GM19438 (cell line): ENCODE data around the gene PRUNE2.
"Not testable (repeated sequence)": the region's sequence is repeated elsewhere in the genome, so short reads cannot be mapped to it uniquely, and the experiment has no call there.

ENCODE experiments used
- ATAC-seq: cut with Tn5 transposase; IDR thresholded peaks from one replicate; pipeline ENCODE4 v1.9.1; 2021; ENCODE audit warnings: low read depth; ENCODE audit not compliant: unreplicated experiment

PRUNE2 gene, protein sequence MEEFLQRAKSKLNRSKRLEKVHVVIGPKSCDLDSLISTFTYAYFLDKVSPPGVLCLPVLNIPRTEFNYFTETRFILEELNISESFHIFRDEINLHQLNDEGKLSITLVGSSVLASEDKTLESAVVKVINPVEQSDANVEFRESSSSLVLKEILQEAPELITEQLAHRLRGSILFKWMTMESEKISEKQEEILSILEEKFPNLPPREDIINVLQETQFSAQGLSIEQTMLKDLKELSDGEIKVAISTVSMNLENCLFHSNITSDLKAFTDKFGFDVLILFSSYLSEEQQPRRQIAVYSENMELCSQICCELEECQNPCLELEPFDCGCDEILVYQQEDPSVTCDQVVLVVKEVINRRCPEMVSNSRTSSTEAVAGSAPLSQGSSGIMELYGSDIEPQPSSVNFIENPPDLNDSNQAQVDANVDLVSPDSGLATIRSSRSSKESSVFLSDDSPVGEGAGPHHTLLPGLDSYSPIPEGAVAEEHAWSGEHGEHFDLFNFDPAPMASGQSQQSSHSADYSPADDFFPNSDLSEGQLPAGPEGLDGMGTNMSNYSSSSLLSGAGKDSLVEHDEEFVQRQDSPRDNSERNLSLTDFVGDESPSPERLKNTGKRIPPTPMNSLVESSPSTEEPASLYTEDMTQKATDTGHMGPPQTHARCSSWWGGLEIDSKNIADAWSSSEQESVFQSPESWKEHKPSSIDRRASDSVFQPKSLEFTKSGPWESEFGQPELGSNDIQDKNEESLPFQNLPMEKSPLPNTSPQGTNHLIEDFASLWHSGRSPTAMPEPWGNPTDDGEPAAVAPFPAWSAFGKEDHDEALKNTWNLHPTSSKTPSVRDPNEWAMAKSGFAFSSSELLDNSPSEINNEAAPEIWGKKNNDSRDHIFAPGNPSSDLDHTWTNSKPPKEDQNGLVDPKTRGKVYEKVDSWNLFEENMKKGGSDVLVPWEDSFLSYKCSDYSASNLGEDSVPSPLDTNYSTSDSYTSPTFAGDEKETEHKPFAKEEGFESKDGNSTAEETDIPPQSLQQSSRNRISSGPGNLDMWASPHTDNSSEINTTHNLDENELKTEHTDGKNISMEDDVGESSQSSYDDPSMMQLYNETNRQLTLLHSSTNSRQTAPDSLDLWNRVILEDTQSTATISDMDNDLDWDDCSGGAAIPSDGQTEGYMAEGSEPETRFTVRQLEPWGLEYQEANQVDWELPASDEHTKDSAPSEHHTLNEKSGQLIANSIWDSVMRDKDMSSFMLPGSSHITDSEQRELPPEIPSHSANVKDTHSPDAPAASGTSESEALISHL (N-terminal part only)

DNA sequence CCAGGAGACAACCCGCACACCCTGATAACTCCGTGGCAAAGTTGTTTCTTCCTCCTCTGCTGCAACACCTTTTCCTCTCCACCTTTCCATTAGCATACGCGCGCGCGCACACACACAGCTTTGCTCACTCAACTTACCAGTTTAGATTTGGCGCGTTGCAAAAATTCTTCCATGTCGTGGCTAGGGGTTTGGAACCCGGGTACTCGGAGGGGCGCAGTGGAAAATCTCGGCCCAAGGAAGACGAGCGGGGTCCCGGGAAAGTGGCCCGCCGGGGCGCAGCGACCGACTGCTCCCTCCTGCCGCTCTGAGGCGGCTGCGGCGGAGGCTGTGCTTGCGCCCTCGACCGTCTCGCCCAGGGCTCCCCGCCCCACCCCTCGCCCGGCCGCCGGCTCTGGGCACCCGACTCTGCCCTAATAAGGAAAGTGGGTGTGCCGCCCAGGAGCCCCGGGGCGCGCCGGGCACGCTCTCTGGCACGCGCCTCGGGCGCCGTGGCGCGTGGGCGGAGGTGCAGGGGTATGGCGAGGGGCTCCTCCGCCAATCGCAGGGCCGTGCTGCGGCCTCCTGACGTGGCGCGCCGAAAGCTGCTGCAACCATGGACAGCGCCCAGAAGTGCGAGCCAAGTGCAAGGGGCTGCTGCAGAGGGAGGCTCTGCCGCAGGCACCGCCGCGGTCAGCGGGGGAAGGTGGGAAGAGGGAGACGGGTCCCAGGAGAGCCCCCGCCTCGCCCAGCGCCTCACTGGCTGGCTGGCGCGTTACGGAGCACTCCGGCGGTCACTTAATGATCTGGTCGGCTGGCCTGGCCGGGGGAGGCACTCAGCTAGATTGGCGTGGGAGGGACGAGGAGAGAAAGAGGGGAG lies at the start of gene PRUNE2:
Gene PRUNE2, minus strand, starts transcription at position 324 of the 856 bp plus-strand sequence. Its CDS starts 151 bp downstream, at position 173.
- ATAC-seq, result no peak

DNA sequence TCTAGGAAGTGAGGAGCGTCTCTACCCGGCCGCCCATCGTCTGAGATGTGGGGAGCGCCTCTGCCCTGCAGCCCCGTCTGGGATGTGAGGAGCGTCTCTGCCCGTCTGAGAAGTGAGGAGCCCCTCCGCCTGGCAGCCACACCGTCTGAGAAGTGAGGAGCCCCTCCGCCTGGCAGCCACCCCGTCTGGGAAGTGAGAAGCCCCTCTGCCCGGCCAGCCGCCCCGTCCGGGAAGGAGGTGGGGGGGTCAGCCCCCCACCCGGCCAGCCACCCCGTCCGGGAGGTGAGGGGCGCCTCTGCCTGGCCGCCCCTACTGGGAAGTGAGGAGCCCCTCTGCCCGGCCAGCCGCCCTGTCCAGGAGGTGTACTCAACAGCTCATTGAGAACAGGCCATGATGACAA lies 49.5 kb upstream of the PRUNE2 start:
- ATAC-seq, result not testable (repeated sequence)

DNA sequence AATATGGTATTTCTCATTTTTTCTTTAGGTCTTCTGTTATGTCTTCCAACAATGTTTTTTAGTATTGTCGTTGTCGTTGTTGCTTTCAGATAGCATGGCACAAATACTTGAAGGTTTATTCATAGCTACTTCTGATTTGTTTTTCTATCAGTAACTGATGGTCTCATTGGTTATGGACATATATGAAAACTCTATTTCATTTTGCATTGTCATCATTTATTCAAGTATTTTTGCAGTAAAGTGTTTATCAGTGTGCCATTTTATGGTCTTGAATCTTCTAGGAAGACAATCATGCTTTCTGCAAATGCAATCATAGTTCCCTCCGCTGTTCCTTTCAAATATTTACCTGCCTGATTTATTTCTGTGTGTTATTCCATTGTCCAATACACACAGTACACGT lies 44.0 kb upstream of the PRUNE2 start:
- ATAC-seq, result no peak

DNA sequence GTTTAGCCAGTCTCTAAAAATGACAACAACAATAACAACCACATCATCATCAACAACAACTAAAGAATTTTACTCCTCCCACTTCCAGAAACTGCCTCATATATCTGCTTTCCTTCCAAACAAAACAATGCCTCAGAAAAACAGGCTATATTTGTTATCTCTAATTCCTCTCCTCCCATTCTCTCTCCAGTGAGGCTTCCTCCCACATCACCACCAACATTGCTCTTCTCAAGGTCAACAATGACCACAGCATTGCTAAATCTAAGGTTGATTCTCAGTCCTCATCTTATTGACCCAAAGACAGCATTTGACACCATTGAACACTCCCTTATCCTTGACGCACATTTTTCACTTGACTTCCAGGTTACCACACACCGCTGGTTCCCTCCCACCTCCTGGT lies 38.1 kb upstream of the PRUNE2 start:
- ATAC-seq, result no peak

DNA sequence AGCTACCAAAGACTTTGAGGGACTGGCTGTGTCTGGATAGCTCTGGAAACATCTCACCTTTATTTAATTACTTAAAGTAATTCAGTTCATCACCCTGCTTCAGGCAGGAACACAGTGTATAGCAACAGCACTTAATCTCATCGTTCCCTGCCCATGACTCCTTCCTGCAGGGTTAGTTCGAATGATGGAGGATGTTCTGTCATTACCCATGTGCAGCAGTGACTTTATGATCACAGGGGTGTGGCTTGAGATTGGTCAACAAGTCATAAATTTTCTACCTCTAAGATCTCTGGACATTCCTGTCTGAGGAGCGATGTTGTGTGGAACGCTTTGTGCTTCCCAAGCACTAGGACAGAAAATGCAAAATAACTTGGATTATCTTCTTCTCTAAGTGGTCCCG lies 37.1 kb upstream of the PRUNE2 start:
- no peak for ATAC-seq

DNA sequence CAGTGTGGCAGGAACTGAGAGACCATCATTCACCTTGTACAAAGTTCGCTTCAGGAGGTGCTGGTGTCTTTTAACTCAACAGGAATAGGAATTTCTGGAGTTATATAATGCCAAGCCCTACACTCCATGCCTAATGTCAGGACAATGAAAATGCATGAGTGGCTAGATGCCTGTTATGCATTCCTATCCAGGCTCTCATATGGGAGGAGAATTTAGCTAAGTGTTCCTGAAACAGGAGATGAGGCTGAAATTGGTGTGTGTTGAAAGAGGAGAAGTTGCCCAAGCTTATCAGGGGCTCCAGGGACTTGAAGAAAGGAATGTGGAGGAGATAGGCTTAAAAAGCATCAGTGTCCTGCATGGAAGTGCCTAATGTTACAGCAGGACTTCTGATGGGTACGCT lies 26.8 kb upstream of the PRUNE2 start:
- no peak for ATAC-seq

DNA sequence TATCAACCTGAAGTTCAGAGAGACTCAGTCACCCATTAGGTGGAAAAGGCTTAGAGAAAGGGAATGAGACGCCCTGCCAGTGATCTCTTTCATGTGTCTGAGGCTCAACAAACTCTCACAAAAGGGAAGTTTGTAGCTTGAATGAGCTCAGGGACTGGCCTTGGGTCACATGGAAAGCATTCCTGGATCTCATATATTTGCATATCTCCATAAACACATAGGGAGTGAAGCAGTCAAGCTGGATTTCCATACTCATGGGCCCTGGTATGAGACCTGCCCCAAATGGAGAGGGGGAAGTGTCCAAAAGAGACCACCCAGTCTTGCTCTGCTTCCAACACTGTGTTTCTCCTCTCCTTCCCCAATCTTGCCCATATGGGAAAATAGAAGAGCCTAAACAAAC lies 26.4 kb upstream of the PRUNE2 start:
- no peak for ATAC-seq

DNA sequence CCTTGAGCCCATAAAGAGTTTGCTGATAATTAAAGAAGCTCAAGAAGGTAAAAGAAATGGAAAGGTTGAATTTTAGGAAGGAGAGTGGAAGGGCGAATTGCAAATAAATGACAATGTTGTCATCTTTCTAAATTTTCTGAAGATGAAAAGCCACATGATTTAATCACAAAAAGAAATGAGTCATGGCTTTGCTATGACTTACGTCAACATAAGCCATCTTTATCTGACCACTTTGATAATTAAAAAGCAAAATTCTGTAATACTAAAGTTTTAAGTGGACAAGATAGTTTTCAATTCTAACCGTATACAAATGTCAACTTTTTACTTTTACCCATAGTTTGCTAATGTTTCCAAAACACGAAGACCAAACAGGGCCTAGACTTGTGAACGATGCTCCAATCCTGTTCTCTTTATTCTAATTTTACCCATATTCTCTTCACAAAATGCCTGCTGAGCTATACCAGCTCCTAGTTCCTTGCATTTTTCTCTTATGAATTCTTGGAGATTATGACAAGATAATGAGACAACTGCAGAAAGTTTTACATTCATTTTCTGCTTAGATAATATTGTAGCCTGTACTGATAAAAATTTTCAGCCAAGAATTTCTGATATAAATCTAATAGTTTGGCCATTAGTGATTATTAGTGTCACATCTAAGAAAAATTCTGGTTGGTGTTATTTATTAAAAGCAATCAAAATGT lies 21.8 kb upstream of the PRUNE2 start:
- ATAC-seq, result no peak

DNA sequence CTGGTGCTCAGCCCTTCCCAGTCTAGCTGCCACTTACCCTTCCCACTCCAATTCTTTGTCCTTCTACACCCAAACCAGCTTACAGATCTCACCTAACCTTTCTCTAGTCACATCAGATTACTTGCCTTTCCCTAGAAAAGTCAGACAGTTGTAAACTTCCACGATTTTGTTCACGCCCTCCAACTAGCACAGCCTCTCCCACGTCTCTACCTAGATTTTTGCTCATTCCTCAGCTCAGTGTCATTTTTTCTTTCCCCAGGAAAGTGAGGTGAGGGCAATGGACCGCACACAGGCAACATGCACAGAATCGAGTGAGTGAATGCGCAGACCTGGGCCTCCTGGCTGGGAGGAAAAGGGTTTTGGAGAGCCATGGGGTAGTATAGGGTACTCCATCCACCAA lies 20.9 kb upstream of the PRUNE2 start:
- ATAC-seq, result no peak

DNA sequence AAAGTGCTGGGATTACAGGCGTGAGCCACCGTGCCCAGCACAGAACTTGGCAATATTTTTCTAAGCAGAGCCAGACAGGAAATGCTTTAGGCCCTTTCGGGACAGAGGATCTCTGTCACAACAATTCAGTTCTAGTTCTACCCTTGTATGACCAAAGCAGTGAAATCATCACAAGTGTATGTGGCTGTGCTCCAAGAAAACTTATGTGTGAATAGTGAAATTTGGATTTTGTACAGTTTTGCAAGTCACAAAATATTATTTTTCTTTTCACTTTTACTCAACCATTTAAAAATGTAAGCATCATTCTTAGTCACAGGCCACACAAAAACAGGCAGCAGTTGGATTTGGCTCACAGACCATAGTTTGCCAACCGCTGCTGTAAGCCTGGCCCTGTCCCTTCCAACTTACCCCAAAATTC lies 20.4 kb upstream of the PRUNE2 start:
- ATAC-seq, result no peak

DNA sequence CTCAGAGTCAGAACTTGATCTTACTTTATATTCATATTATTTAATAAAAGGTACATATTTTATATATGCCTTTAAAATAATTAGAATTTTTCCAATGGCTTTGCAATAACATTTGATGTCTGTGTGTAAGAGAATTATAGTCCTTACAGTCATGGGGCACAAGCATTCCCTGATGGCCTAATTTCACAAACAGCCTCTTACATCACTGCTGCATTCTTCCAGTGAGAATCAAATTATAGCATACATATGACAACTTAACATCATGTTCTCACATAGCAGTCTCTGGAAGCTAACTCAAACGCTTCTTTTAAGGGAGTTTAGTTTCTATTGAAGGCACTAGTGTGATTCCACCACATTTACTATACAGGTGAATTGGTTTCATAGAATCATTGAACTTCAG lies 15.3 kb upstream of the PRUNE2 start:
- ATAC-seq, result no peak

DNA sequence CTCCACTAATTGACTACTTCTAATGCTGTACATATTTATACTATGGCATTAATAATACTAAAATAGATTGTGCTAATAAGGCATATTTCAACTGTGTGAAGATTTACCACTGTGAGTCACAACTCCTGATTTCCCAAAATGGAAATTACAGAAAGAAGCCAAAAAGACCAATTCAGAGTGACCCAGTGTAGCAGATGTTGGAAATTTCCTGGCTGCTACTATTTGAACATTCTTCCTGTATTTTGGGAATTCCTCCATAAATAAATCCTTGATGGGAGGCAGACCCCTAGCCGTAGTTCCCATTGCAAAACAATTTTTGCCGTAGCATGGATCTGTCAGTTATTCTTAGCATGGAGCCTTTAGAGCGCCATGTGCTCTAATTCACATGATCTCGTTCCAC lies 11.4 kb upstream of the PRUNE2 start:
- ATAC-seq, result no peak

DNA sequence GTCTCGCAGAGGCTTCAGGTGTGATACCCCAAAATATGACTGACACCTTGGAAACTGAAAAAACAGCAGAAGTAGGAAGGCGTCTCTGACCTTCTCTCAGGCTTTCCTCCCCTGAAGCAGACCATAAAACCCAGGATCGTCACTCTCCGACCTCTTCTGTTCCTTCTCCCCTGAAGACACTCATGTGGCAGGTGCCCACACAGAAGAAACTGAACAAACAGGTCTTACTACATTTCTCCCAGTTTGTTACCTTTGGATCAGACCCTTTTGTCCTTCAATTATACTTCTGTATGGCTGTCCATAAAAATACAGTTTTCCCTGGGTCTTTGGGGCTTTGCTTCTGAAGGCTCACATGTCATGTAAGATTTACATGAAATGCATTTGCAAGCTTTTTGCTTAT lies 10.3 kb upstream of the PRUNE2 start:
- ATAC-seq, result no peak

DNA sequence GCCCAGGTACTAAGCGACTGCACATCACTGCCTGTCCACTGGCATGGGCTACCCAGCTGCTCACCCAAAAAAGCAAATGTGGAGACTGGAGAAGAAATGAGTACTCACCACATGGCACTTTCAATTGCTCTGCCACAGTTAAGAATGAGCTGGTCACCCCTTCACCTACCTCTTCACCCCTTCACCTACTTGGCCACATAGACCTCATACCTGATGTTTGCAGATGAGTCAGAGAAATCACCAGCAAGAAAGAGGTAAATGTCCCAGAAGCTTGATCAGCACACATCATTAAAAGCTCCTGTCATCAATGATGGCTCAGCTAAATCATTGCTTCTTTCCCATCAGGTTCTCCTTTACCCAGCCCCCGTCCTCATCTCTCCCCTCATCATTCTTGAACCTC lies 7.6 kb upstream of the PRUNE2 start:
- no peak for ATAC-seq

DNA sequence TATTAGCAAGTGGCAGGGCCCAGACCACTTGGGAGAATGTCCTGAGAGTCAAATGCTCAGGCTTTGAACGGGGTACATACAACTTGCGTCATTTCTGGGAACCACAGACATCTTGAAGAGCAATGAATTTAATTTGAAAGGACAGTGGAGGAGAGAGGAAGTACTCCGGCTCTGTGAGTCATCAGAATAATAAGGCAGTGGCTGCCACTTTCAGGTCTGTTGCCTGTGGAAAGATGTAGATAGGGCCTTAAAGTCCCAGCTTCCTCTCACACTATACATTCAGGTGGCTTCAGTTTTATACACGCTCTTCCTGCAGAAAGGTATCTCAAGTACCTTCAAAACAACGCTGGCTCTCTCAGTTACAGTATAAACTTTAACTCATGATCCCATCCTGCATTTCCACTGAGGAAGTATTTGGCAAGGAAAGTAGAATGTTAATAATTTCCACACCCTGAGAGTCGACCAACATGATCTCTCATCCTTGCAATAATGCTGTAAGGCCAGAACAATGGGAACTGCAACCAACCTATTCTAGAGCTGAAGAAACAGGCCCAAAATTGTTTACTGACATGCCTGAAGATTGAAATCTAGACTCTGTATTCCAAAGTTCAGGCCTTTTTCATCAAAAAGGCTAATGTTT lies 6.8 kb upstream of the PRUNE2 start:
- ATAC-seq, result no peak

DNA sequence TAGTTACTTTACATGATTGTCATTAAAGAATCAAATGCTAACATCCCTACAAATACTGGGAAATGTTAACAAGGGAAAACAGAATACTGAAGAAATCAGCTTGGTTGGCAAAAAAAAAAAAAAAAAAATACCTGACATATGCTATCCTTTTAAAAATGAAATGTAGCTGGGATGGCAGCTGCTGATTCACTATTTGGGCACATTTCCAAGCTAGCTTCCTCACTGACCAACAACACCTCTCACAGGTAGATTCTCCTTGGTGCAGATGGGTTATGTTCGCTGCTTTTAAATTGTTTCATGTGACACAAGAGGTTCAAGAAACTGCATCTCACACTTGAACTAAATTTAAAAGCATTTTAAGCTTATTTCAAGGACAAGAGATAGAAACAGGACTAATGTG lies 6.1 kb upstream of the PRUNE2 start:
- no peak for ATAC-seq

DNA sequence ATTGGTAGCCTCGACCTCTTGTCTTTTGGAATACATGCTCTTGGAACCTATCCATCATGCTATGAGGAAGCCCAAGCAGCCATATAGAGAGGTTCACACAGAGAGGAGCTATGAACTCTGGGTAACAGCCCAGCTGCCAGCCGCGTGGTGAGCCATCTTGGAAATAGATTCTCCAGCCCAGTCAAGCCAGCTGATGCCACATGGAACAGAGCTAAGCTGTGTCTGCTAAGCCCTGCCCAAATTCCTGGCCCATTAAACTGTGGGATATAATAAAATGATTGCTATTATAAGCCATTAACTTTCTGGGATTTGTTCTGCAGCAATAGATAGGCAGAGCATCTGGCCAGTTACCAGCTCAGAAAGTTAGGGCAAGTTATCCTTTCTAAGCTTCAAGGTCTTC lies 4.9 kb upstream of the PRUNE2 start:
- no peak for ATAC-seq

DNA sequence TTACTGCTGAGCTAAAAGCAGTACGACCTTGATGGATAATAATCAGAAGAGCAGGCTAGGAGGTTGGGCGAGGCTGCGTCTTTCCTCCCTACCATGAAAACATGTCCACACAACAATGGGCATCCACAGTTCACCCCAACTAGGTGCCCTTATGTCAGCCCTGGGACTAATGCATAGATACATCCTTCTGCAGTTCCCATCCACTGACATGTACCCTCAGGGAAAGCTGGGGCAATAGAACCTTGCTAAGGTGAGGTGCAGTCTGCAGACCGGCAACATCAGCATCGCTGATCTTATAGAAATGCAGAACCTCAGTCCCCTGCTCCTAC lies 697 bp upstream of the PRUNE2 start:
- no peak for ATAC-seq
